H9 (cell line): ENCODE measurements around the gene WDR88. TPM values are rescaled to one million over a fixed set of nuclear protein-coding genes. Genes with fewer than 3 reads are reported as not detected.

ENCODE experiments used
- DNase-seq: peaks from one replicate; pipeline ENCODE4 v3.0.0-alpha.2; 2017
- H2AFZ ChIP-seq: one replicate; pipeline ENCODE4 v1.6.1; 2013; ENCODE audit warnings: mild to moderate bottlenecking, low read length, control low read depth, moderate library complexity
- H2AK5ac ChIP-seq: 2 replicates; pipeline ENCODE4 v1.6.1; 2013; ENCODE audit warnings: low read length, control low read depth, mixed read lengths; ENCODE audit not compliant: insufficient read length
- H2BK120ac ChIP-seq: one replicate; pipeline ENCODE4 v1.6.1; 2013; ENCODE audit warnings: low read depth, mild to moderate bottlenecking, low read length, control low read depth, inconsistent platforms; ENCODE audit not compliant: poor library complexity, severe bottlenecking
- H2BK12ac ChIP-seq: 2 replicates; pipeline ENCODE4 v1.6.1; 2013; ENCODE audit warnings: low read length, control low read depth, mixed read lengths, low read depth; ENCODE audit not compliant: insufficient read length
- H2BK15ac ChIP-seq: 2 replicates; pipeline ENCODE4 v1.6.1; 2013; ENCODE audit warnings: low read depth, low read length, control low read depth
- H2BK20ac ChIP-seq: one replicate; pipeline ENCODE4 v1.6.1; 2013; ENCODE audit warnings: low read depth, mild to moderate bottlenecking, low read length, control low read depth, inconsistent platforms; ENCODE audit not compliant: poor library complexity, severe bottlenecking
- H2BK5ac ChIP-seq: 2 replicates; pipeline ENCODE4 v1.6.1; 2013; ENCODE audit warnings: low read length, control low read depth, mixed read lengths; ENCODE audit not compliant: insufficient read length
- H3K14ac ChIP-seq: 2 replicates; pipeline ENCODE4 v1.6.1; 2013; ENCODE audit warnings: low read length, control low read depth; ENCODE audit not compliant: insufficient read depth
- H3K18ac ChIP-seq: 2 replicates; pipeline ENCODE4 v1.6.1; 2013; ENCODE audit warnings: low read depth, mild to moderate bottlenecking, mixed read lengths, low read length, control low read depth; ENCODE audit not compliant: insufficient read length
- H3K23ac ChIP-seq: 2 replicates; pipeline ENCODE4 v1.6.1; 2013; ENCODE audit warnings: low read length, control low read depth, mixed read lengths, low read depth; ENCODE audit not compliant: insufficient read length
- H3K23me2 ChIP-seq: 2 replicates; pipeline ENCODE4 v1.6.1; 2013; ENCODE audit warnings: low read depth, mild to moderate bottlenecking, mixed read lengths, low read length, control low read depth; ENCODE audit not compliant: insufficient read length, poor library complexity, severe bottlenecking
- H3K27ac ChIP-seq: 2 replicates; pipeline ENCODE4 v1.5.1; 2013; ENCODE audit warnings: low read length, control low read depth, mixed read lengths, low read depth; ENCODE audit not compliant: insufficient read length
- H3K27me3 ChIP-seq: 2 replicates; pipeline ENCODE4 v1.6.1; 2013; ENCODE audit warnings: low read length, control low read depth, inconsistent platforms; ENCODE audit not compliant: insufficient read depth
- H3K4ac ChIP-seq: 2 replicates; pipeline ENCODE4 v1.6.1; 2013; ENCODE audit warnings: low read depth, mild to moderate bottlenecking, control low read depth, inconsistent platforms, low read length, moderate library complexity
- H3K4me1 ChIP-seq: 2 replicates; pipeline ENCODE4 v1.6.1; 2013; ENCODE audit warnings: low read length, control low read depth, inconsistent platforms; ENCODE audit not compliant: insufficient read depth
- H3K4me2 ChIP-seq: 2 replicates; pipeline ENCODE4 v1.6.1; 2013; ENCODE audit warnings: low read length, control low read depth, mixed read lengths; ENCODE audit not compliant: insufficient read length, insufficient read depth
- H3K56ac ChIP-seq: 2 replicates; pipeline ENCODE4 v1.6.1; 2013; ENCODE audit warnings: low read depth, mild to moderate bottlenecking, mixed read lengths, low read length, control low read depth; ENCODE audit not compliant: insufficient read length
- H3K79me1 ChIP-seq: 2 replicates; pipeline ENCODE4 v1.6.1; 2013; ENCODE audit warnings: low read depth, mild to moderate bottlenecking, moderate library complexity, low read length, control low read depth, inconsistent platforms; ENCODE audit not compliant: insufficient read depth, poor library complexity, severe bottlenecking
- H3K79me2 ChIP-seq: 2 replicates; pipeline ENCODE4 v1.6.1; 2013; ENCODE audit warnings: low read length, control low read depth, inconsistent platforms; ENCODE audit not compliant: insufficient read depth
- H3K9ac ChIP-seq: 2 replicates; pipeline ENCODE4 v1.6.1; 2013; ENCODE audit warnings: low read length, control low read depth, mixed read lengths; ENCODE audit not compliant: insufficient read length; ENCODE audit errors: extremely low read depth
- H3K9me3 ChIP-seq: one replicate; pipeline ENCODE4 v1.6.1; 2013; ENCODE audit warnings: low read depth, low read length, inconsistent platforms; ENCODE audit not compliant: control insufficient read depth
- H3T11ph ChIP-seq: one replicate; pipeline ENCODE4 v1.6.1; 2013; ENCODE audit warnings: mild to moderate bottlenecking, low read length, control low read depth, inconsistent platforms
- H4K20me1 ChIP-seq: one replicate; pipeline ENCODE4 v1.6.1; 2013; ENCODE audit not compliant: control insufficient read depth, insufficient read length, insufficient read depth
- H4K5ac ChIP-seq: 2 replicates; pipeline ENCODE4 v1.6.1; 2013; ENCODE audit warnings: low read depth, mild to moderate bottlenecking, mixed read lengths, low read length, control low read depth; ENCODE audit not compliant: insufficient read length
- H4K8ac ChIP-seq: replicated peaks from 2 replicates; pipeline ENCODE4 v1.6.1; 2013; ENCODE audit warnings: low read length, control low read depth, mixed read lengths, low read depth; ENCODE audit not compliant: insufficient read length
- H4K91ac ChIP-seq: 2 replicates; pipeline ENCODE4 v1.6.1; 2013; ENCODE audit warnings: low read depth, mild to moderate bottlenecking, moderate library complexity, mixed read lengths, low read length, control low read depth; ENCODE audit not compliant: insufficient read length
- H3K27ac Mint-ChIP-seq, 3 experiments: 2 replicates in 2 of 3; 3 replicates in 1 of 3; pipeline ENCODE4 v1.8.0; 2020 to 2021; ENCODE audit warnings: mixed read lengths in 3 of 3, mild to moderate bottlenecking in 1 of 3, moderate library complexity in 1 of 3
- H3K27me3 Mint-ChIP-seq: 2 replicates; pipeline ENCODE4 v1.8.0; 2021; ENCODE audit warnings: low read depth, mild to moderate bottlenecking, moderate library complexity, mixed read lengths
- H3K36me3 Mint-ChIP-seq, 3 experiments: 2 replicates in 2 of 3; 3 replicates in 1 of 3; pipeline ENCODE4 v1.8.0; 2020 to 2021; ENCODE audit warnings: low read depth in 3 of 3, mixed read lengths in 3 of 3; ENCODE audit not compliant: insufficient read depth in 1 of 3
- H3K4me1 Mint-ChIP-seq, 2 experiments: 2 replicates each; pipeline ENCODE4 v1.8.0; 2020; ENCODE audit warnings: mixed read lengths in 2 of 2
- H3K4me3 Mint-ChIP-seq, 2 experiments: 2 replicates in 1 of 2; 3 replicates in 1 of 2; pipeline ENCODE4 v1.8.0; 2020 to 2021; ENCODE audit warnings: mild to moderate bottlenecking in 2 of 2, mixed read lengths in 2 of 2, moderate library complexity in 1 of 2
- H3K9me3 Mint-ChIP-seq, 2 experiments: 2 replicates in 1 of 2; 3 replicates in 1 of 2; pipeline ENCODE4 v1.8.0; 2020; ENCODE audit warnings: mild to moderate bottlenecking in 2 of 2, mixed read lengths in 2 of 2, moderate library complexity in 1 of 2
- WGBS: extraction: QIAGEN DNeasy Blood & Tissue Kit; methylation state at CpG from one replicate; pipeline ENCODE4 v1.1.7; 2013; ENCODE audit warnings: missing lambda C conversion rate, low lambda C conversion rate, mixed read lengths; ENCODE audit not compliant: insufficient read length; ENCODE audit errors: extremely low coverage; 5-methylcytosine and 5-hydroxymethylcytosine counted together
- total RNA-seq: library from RNA; stranded (reverse); gene quantifications from 2 replicates; pipeline ENCODE4 v1.2.1, GENCODE V29; 2021
- TF ChIP-seq, protein P1 (sequence below): fragments of 200-600 bp; sonication (generic); conservative IDR thresholded peaks from 3 replicates; pipeline ENCODE4 v1.8.0; 2021; ENCODE audit warnings: antibody characterized with exemption, mild to moderate bottlenecking

Gene WDR88
- total RNA-seq, 1 experiment from 2014 or later = not detected

DNA sequence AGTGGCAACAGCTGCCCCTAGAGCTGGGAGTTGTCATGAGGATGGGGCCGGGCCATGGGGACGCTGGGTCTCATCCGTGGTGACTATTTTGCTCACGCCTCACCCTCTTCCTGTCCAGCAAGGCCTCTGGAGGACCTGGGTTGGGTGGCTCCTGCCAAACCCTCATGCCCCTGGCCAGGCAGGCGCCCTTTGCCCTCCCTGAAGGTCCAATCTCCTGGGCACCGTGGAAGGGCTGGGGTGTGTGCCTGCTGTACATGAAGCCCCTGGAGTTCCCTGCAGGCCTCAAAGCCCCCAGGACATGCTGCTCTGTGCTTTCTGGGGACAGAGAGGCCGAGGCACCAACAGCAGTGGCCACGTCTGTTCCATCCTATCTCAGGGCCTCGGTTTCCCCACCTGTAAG lies 76.0 kb downstream of the WDR88 start:
- Mint-ChIP-seq H3K4me1 (no peaks in the 10 kb centered on the region), H3K4me3 (no peak overlapping the region), H3K36me3 (peaks cover 0 to 8% (median 6%) of the 10 kb centered on the region in 3 experiments; a peak in 6 of 7 replicates), H3K9me3 (no peaks in the 10 kb centered on the region), H3K27me3 (peaks cover 2% of the 10 kb centered on the region; the same call in 1 of the 2 replicates), H3K27ac (no peak overlapping the region)
- no peaks in the 10 kb centered on the region for H3K79me1 ChIP-seq
- no peak overlapping the region for H2BK12ac ChIP-seq
- H3K18ac ChIP-seq = no peak overlapping the region
- no peak overlapping the region for H3K56ac ChIP-seq
- H4K8ac ChIP-seq = no peak overlapping the region
- no peaks in the 10 kb centered on the region for H4K20me1 ChIP-seq
- no peaks in the 10 kb centered on the region for H3K79me2 ChIP-seq
- no peaks in the 10 kb centered on the region for H3K23me2 ChIP-seq
- no peak overlapping the region; the same call in 1 of the 2 replicates for H3K14ac ChIP-seq
- no peak overlapping the region for H3K9ac ChIP-seq
- no peak overlapping the region for H2AFZ ChIP-seq
- H2BK20ac ChIP-seq = no peak overlapping the region
- H4K91ac ChIP-seq = no peak overlapping the region
- no peak overlapping the region for H4K5ac ChIP-seq
- DNase-seq = no peak
- no peak overlapping the region for H3K4me2 ChIP-seq
- TF ChIP-seq, protein P1, sequence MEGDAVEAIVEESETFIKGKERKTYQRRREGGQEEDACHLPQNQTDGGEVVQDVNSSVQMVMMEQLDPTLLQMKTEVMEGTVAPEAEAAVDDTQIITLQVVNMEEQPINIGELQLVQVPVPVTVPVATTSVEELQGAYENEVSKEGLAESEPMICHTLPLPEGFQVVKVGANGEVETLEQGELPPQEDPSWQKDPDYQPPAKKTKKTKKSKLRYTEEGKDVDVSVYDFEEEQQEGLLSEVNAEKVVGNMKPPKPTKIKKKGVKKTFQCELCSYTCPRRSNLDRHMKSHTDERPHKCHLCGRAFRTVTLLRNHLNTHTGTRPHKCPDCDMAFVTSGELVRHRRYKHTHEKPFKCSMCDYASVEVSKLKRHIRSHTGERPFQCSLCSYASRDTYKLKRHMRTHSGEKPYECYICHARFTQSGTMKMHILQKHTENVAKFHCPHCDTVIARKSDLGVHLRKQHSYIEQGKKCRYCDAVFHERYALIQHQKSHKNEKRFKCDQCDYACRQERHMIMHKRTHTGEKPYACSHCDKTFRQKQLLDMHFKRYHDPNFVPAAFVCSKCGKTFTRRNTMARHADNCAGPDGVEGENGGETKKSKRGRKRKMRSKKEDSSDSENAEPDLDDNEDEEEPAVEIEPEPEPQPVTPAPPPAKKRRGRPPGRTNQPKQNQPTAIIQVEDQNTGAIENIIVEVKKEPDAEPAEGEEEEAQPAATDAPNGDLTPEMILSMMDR = no peak
- H3K27ac ChIP-seq = no peak overlapping the region
- H2AK5ac ChIP-seq = no peak overlapping the region
- no peaks in the 10 kb centered on the region for H3K9me3 ChIP-seq
- H3K23ac ChIP-seq = no peak overlapping the region
- no peak overlapping the region for H2BK5ac ChIP-seq
- no peaks in the 10 kb centered on the region for H3K4me1 ChIP-seq
- no peak overlapping the region for H2BK120ac ChIP-seq
- H3K4ac ChIP-seq = no peak overlapping the region
- H3T11ph ChIP-seq = no peak overlapping the region
- H3K27me3 ChIP-seq = no peaks in the 10 kb centered on the region
- WGBS = no CpG with 5 or more reads among the region's 9 CpGs
- H2BK15ac ChIP-seq = no peak overlapping the region
